SK-N-SH (cell line): ENCODE measurements around the gene PSMD2. TPM values are rescaled to one million over a fixed set of nuclear protein-coding genes. Genes with fewer than 3 reads are reported as not detected.

Source experiments
- CTCF ChIA-PET: fragments of 300-600, 350-600 bp; formaldehyde crosslinking; extraction: SDS; loops from one replicate; lab custom pipeline; 2021; lab: Yijun Ruan, JAX
- POLR2A ChIA-PET: fragments of 350-600 bp; sonication (Branson Sonifier 250); formaldehyde crosslinking; extraction: SDS; loops from one replicate; lab custom pipeline; 2020; ENCODE audit warnings: antibody characterized with exemption, inconsistent platforms; lab: Yijun Ruan, JAX
- DNase-seq: peaks from one replicate; pipeline ENCODE4 v3.0.0; 2012
- H2AFZ ChIP-seq: fragments of 200-600 bp; sonication (generic); 2 replicates; pipeline ENCODE4 v1.8.1; 2016; ENCODE audit warnings: antibody characterized with exemption, mild to moderate bottlenecking, low read depth
- H3F3A ChIP-seq: fragments of 200-600 bp; sonication (generic); replicated peaks from 2 replicates; pipeline ENCODE3; 2016; ENCODE audit warnings: antibody characterized with exemption, mild to moderate bottlenecking; ENCODE audit not compliant: insufficient read depth
- H3K27ac ChIP-seq, 2 experiments: fragments of 200-500 bp in 1 of 2; fragments of 200-600 bp in 1 of 2; sonication (Bioruptor generic) in 1 of 2; sonication (generic), shearing (Covaris generic) in 1 of 2; 2 replicates each; pipeline versions ENCODE4 v1.5.1 to v1.6.1; 2014 to 2016; ENCODE audit warnings: low read depth in 2 of 2, inconsistent platforms in 1 of 2, low read length in 1 of 2, mild to moderate bottlenecking in 1 of 2, mixed read lengths in 1 of 2
- H3K27me3 ChIP-seq: fragments of 200-600 bp; sonication (generic), shearing (Covaris generic); 2 replicates; pipeline ENCODE4 v1.6.1; 2016; ENCODE audit warnings: mixed run types; ENCODE audit not compliant: insufficient read depth
- H3K36me3 ChIP-seq, 2 experiments: fragments of 200-500 bp in 1 of 2; fragments of 200-600 bp in 1 of 2; sonication (Bioruptor generic) in 1 of 2; sonication (generic) in 1 of 2; replicated peaks in 1 of 2; 2 replicates each; pipeline versions ENCODE3 to v1.5.1; 2014 to 2016; ENCODE audit warnings: low read length in 1 of 2, mild to moderate bottlenecking in 1 of 2; ENCODE audit not compliant: insufficient read depth in 2 of 2, control insufficient read depth in 1 of 2
- H3K4me1 ChIP-seq, 2 experiments: fragments of 200-500 bp in 1 of 2; fragments of 200-600 bp in 1 of 2; sonication (Bioruptor generic) in 1 of 2; sonication (generic), shearing (Covaris generic) in 1 of 2; 2 replicates each; pipeline versions ENCODE4 v1.5.1 to v1.6.1; 2014 to 2016; ENCODE audit warnings: low read depth in 1 of 2, low read length in 1 of 2, mixed run types in 1 of 2; ENCODE audit not compliant: insufficient read depth in 2 of 2, control insufficient read depth in 1 of 2
- H3K4me2 ChIP-seq: fragments of 200-600 bp; sonication (generic), shearing (Covaris generic); 2 replicates; pipeline ENCODE4 v1.6.1; 2017; ENCODE audit warnings: mixed run types
- H3K4me3 ChIP-seq, 2 experiments: fragments of 200-500 bp in 1 of 2; fragments of 200-600 bp in 1 of 2; sonication (Bioruptor generic) in 1 of 2; sonication (generic), shearing (Covaris generic) in 1 of 2; 2 replicates each; pipeline versions ENCODE4 v1.5.1 to v1.8.1; 2014 to 2016; ENCODE audit warnings: low read depth in 2 of 2, inconsistent platforms in 1 of 2, low read length in 1 of 2, mild to moderate bottlenecking in 1 of 2, mixed read lengths in 1 of 2, moderate library complexity in 1 of 2
- H3K79me2 ChIP-seq: fragments of 200-600 bp; sonication (generic); 2 replicates; pipeline ENCODE4 v1.8.1; 2017; ENCODE audit warnings: mild to moderate bottlenecking; ENCODE audit not compliant: insufficient read depth
- H3K9ac ChIP-seq: fragments of 200-600 bp; sonication (generic); 2 replicates; pipeline ENCODE4 v1.6.1; 2017; ENCODE audit warnings: mixed run types
- H3K9me2 ChIP-seq: fragments of 200-600 bp; sonication (generic); 2 replicates; pipeline ENCODE4 v1.6.1; 2017; ENCODE audit warnings: mixed run types
- H3K9me3 ChIP-seq: fragments of 200-600 bp; sonication (generic); 2 replicates; pipeline ENCODE4 v1.6.1; 2017; ENCODE audit warnings: mixed run types, mild to moderate bottlenecking, moderate library complexity
- H4K20me1 ChIP-seq: fragments of 200-600 bp; sonication (generic); 2 replicates; pipeline ENCODE4 v1.6.1; 2017; ENCODE audit warnings: mild to moderate bottlenecking, mixed run types; ENCODE audit not compliant: insufficient read depth
- FOXJ3 ChIP-seq: sonication (generic); formaldehyde crosslinking; IDR thresholded peaks from 2 replicates; pipeline ENCODE4 v1.5.1; 2020; ENCODE audit warnings: mild to moderate bottlenecking, missing genetic modification reagents
- GABPA ChIP-seq: IDR thresholded peaks from 2 replicates; pipeline ENCODE4 v1.4.0; 2012; ENCODE audit warnings: low read depth, mild to moderate bottlenecking
- MXI1 ChIP-seq: IDR thresholded peaks from 2 replicates; pipeline ENCODE4 v1.6.1; 2012; ENCODE audit warnings: mild to moderate bottlenecking, low read depth, low read length, improper control_type of control experiment
- PBX3 ChIP-seq: IDR thresholded peaks from 2 replicates; pipeline ENCODE4; 2012
- POLR2AphosphoS5 ChIP-seq: IDR thresholded peaks from 2 replicates; pipeline ENCODE4 v1.6.1; 2012; ENCODE audit warnings: low read depth, low read length
- RAD21 ChIP-seq: IDR thresholded peaks from 2 replicates; pipeline ENCODE4 v1.6.1; 2012; ENCODE audit warnings: mild to moderate bottlenecking, low read length
- RCOR1 ChIP-seq: fragments of 150-350 bp; IDR thresholded peaks from 2 replicates; pipeline ENCODE4 v1.6.1; 2017; ENCODE audit warnings: antibody characterized with exemption, low read length
- REST ChIP-seq: IDR thresholded peaks from 2 replicates; pipeline ENCODE4 v1.6.1; 2012; ENCODE audit warnings: mild to moderate bottlenecking, low read depth, low read length, moderate library complexity
- SIN3A ChIP-seq: IDR thresholded peaks from 2 replicates; pipeline ENCODE4 v1.6.1; 2012; ENCODE audit warnings: low read depth, mild to moderate bottlenecking, low read length, moderate library complexity, borderline replicate concordance
- TAF1 ChIP-seq: IDR thresholded peaks from 2 replicates; pipeline ENCODE4 v1.6.1; 2012; ENCODE audit warnings: low read depth, mild to moderate bottlenecking, low read length, moderate library complexity, borderline replicate concordance
- WGBS: methylation state at CpG from one replicate; pipeline ENCODE4 v1.1.6; 2017; ENCODE audit warnings: low lambda C conversion rate; 5-methylcytosine and 5-hydroxymethylcytosine counted together
- polyA plus RNA-seq, 3 experiments: library from polyadenylated mRNA; depleted of rRNA; stranded (reverse); fragments of >200 nt; gene quantifications; 2 replicates each; pipeline ENCODE4 v1.2.3, GENCODE V29; 2012
- TF ChIP-seq, protein P1 (sequence below): fragments of 150-350 bp; IDR thresholded peaks from 2 replicates; pipeline ENCODE4 v1.6.1; 2016; ENCODE audit warnings: mild to moderate bottlenecking, low read depth, low read length
- TF ChIP-seq, protein P2 (sequence below): fragments of 150-350 bp; IDR thresholded peaks from 2 replicates; pipeline ENCODE4 v1.6.1; 2017; ENCODE audit warnings: antibody characterized with exemption, low read length, low read depth, borderline replicate concordance

The PSMD2 gene
- polyA plus RNA-seq, 1 of the 3 experiments (the other 2 are of a cell fraction), result 328 TPM

DNA sequence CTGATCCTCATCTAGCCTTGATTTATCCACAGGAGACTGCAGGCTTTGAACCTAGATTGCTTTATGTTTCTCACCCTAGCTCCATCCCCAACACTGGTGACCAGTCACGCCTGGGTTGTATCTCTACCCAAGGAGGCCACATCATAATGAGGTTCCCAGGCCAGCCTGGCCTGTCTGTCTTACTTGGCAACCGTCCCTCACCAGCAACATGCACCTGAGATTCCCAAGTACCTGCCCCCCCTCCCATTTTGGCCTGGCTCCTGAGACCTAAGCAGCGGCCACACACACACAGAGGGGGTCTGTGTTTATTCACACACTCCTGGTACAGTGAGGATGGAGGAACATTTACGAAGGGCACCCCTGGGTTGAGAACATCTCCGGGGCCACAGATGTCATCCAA, 40.1 kb upstream of the PSMD2 start:
- H2AFZ ChIP-seq, result no peak overlapping the region
- no peak overlapping the region for H3K4me3 ChIP-seq
- H3K9ac ChIP-seq, result no peak overlapping the region
- peaks cover 24% of the 10 kb centered on the region for H4K20me1 ChIP-seq
- no peak overlapping the region for H3K4me2 ChIP-seq
- no peaks in the 10 kb centered on the region for H3K9me2 ChIP-seq
- CTCF ChIA-PET, result interaction anchor here (0.6 to 1.5 kb wide), 4 partner anchors 9 to 109 kb away, joined by 3 to 10 read pairs (median 3); partner anchors contain the start of gene EEF1AKMT4
- POLR2A ChIA-PET, result no interaction called here
- peaks cover 4% of the 10 kb centered on the region for H3F3A ChIP-seq
- 93% methylated on average over 5 of the region's 5 CpGs for WGBS
- no peak overlapping the region for H3K27ac ChIP-seq
- H3K36me3 ChIP-seq, result no peaks in the 10 kb centered on the region
- DNase-seq, result no peak
- no peaks in the 10 kb centered on the region for H3K79me2 ChIP-seq
- no peak for TF ChIP-seq POLR2AphosphoS5
- TF ChIP-seq, protein P1, sequence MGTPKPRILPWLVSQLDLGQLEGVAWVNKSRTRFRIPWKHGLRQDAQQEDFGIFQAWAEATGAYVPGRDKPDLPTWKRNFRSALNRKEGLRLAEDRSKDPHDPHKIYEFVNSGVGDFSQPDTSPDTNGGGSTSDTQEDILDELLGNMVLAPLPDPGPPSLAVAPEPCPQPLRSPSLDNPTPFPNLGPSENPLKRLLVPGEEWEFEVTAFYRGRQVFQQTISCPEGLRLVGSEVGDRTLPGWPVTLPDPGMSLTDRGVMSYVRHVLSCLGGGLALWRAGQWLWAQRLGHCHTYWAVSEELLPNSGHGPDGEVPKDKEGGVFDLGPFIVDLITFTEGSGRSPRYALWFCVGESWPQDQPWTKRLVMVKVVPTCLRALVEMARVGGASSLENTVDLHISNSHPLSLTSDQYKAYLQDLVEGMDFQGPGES, result no peak
- TF ChIP-seq RAD21, result no peak
- TF ChIP-seq, protein P2, sequence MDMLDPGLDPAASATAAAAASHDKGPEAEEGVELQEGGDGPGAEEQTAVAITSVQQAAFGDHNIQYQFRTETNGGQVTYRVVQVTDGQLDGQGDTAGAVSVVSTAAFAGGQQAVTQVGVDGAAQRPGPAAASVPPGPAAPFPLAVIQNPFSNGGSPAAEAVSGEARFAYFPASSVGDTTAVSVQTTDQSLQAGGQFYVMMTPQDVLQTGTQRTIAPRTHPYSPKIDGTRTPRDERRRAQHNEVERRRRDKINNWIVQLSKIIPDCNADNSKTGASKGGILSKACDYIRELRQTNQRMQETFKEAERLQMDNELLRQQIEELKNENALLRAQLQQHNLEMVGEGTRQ, result no peak
- TF ChIP-seq REST, result no peak
- no peak for TF ChIP-seq MXI1
- no peak for TF ChIP-seq GABPA
- TF ChIP-seq TAF1, result no peak
- TF ChIP-seq RCOR1, result no peak
- no peak for TF ChIP-seq PBX3
- no peak for TF ChIP-seq FOXJ3 (CRISPR knock-in tag)
- no peak for TF ChIP-seq SIN3A
- no peaks in the 10 kb centered on the region for H3K9me3 ChIP-seq
- H3K27me3 ChIP-seq, result no peaks in the 10 kb centered on the region
- peaks cover 0 to 22% of the 10 kb centered on the region in 2 experiments; a peak in 1 of 4 replicates for H3K4me1 ChIP-seq
